Right lobe of liver (tissue), 6 donors: ENCODE measurements around the gene ODF2. TPM values are rescaled to one million over a fixed set of nuclear protein-coding genes. Genes with fewer than 3 reads are reported as not detected.

ENCODE experiments used
- ATAC-seq, 4 donors: fragments of 200-7000 bp; cut with Tn5 transposase; one replicate each; pipeline ENCODE4 v1.9.1; 2020; ENCODE audit warnings: mild to moderate bottlenecking in 4 of 4, moderate library complexity in 4 of 4
- DNase-seq, 3 donors: peaks; one replicate each; pipeline ENCODE4 v3.0.0-alpha.2; 2020
- H3K27ac ChIP-seq, 3 donors: fragments of 200-600 bp; one replicate each; pipeline ENCODE4 v1.8.0; 2022
- H3K27me3 ChIP-seq, 2 donors: fragments of 200-600 bp; one replicate each; pipeline ENCODE4 v1.8.0; 2022
- H3K36me3 ChIP-seq, 4 donors: fragments of 200-600 bp; sonication (generic) in 1 of 4; one replicate each; pipeline versions ENCODE4 v1.5.1 to v1.8.0; 2017 to 2022; ENCODE audit warnings: control low read depth in 1 of 4
- H3K4me1 ChIP-seq, 4 donors: fragments of 200-600 bp; sonication (generic) in 1 of 4; one replicate each; pipeline versions ENCODE4 v1.5.1 to v1.8.0; 2017 to 2022; ENCODE audit warnings: control low read depth in 1 of 4
- H3K4me3 ChIP-seq, 3 donors: fragments of 200-600 bp; one replicate each; pipeline ENCODE4 v1.8.0; 2022
- H3K9me3 ChIP-seq, 4 donors: fragments of 200-600 bp; sonication (generic) in 1 of 4; one replicate each; pipeline versions ENCODE4 v1.5.1 to v1.8.0; 2017 to 2022; ENCODE audit warnings: control low read depth in 1 of 4
- POLR2A ChIP-seq: fragments of 450-650 bp; IDR thresholded peaks from one replicate; pipeline ENCODE4 v1.6.1; 2017; ENCODE audit warnings: antibody characterized with exemption, mild to moderate bottlenecking
- WGBS: methylation state at CpG from one replicate; pipeline ENCODE4 v1.1.6; 2018; ENCODE audit warnings: low coverage, low lambda C conversion rate; ENCODE audit not compliant: insufficient coverage; ENCODE audit errors: missing lambda C conversion rate; 5-methylcytosine and 5-hydroxymethylcytosine counted together
- intact Hi-C, 2 donors: fragments of 100-400 bp; cut with DNase I; formaldehyde crosslinking; loops; one replicate each; pipeline versions ENCODE4 v1.11.2 to v1.14.1; 2022
- total RNA-seq, 6 experiments: library from RNA; depleted of rRNA in 2 of 6; stranded (reverse); fragments of >200 nt in 2 of 6; fragmentation: NEBNext Ultra II Directional in 3 of 6; extraction: Animal tissue kit (Norgen Biotek cat#: 25700) in 3 of 6; gene quantifications; one replicate each; pipeline versions ENCODE4 v1.1.0 to v1.2.4, GENCODE V29; 2016 to 2023
- TF ChIP-seq, protein P1 (sequence below), 4 donors: fragments of 200-600 bp in 3 of 4; fragments of 450-650 bp in 1 of 4; IDR thresholded peaks; one replicate each; pipeline versions ENCODE4 v1.5.1 to v1.8.0; 2016 to 2022; ENCODE audit warnings: antibody characterized with exemption in 4 of 4, mild to moderate bottlenecking in 2 of 4
- donor health status: DM: no; HTN: yes; CAD: no.
- donor health status: DM: no; HTN: no; CAD: no.
- donor health status: DM: no; HTN: no; CAD: no.
- donor health status: DM: no; HTN: yes; CAD: no.
- donor health status: DM: no; HTN: yes; CAD: no.

Gene ODF2
- total RNA-seq, 6 experiments from 2014 or later, result 5.5 to 17.1 (median 10.8) TPM

DNA sequence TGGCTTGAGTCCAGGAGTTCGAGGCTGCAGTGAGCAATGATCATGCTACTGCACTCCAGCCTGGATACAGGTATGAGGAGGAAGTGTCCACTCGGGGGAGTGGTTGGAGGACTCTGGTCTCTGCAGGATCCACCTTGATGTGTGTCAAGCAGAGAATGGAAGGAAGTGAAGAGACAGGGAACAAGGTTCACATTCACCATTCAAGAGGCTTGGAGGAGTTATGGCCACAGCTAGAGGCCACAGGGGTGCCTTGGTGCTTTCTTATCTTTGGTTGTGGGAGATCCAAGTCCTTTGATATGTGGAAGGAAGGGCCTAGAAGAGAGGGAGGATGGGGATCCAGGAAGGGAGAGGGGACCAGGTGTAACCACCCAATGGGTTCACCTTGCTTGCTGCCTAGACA lies 40.5 kb upstream of the ODF2 start:
- Histone ChIP-seq H3K36me3 (no peaks in the 10 kb centered on the region), H3K4me1 (peaks cover 0 to 11% (median 0%) of the 10 kb centered on the region in 4 donors), H3K27ac (no peak overlapping the region), H3K4me3 (no peak overlapping the region), H3K9me3 (no peaks in the 10 kb centered on the region), H3K27me3 (no peaks in the 10 kb centered on the region)
- intact Hi-C loops, result loop anchor here in 1 of 2 donors (10.0 kb wide), 1 partner anchor 50 kb away; no protein-coding TSS in a partner anchor
- TF ChIP-seq POLR2A, result no peak
- TF ChIP-seq, protein P1, sequence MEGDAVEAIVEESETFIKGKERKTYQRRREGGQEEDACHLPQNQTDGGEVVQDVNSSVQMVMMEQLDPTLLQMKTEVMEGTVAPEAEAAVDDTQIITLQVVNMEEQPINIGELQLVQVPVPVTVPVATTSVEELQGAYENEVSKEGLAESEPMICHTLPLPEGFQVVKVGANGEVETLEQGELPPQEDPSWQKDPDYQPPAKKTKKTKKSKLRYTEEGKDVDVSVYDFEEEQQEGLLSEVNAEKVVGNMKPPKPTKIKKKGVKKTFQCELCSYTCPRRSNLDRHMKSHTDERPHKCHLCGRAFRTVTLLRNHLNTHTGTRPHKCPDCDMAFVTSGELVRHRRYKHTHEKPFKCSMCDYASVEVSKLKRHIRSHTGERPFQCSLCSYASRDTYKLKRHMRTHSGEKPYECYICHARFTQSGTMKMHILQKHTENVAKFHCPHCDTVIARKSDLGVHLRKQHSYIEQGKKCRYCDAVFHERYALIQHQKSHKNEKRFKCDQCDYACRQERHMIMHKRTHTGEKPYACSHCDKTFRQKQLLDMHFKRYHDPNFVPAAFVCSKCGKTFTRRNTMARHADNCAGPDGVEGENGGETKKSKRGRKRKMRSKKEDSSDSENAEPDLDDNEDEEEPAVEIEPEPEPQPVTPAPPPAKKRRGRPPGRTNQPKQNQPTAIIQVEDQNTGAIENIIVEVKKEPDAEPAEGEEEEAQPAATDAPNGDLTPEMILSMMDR (IDR thresholded peaks at IDR 0.05), result no peak
- ATAC-seq (no peak), DNase-seq (no peak)
- 48% methylated on average over 2 of the region's 2 CpGs for WGBS

- no peak for TF ChIP-seq POLR2A
- TF ChIP-seq, protein P1 (IDR thresholded peaks at IDR 0.05), result no peak
- intact Hi-C loops, result loop anchor here in 1 of 2 donors (10.0 kb wide), 1 partner anchor 51 kb away; no protein-coding TSS in a partner anchor
- peaks cover 0 to 11% (median 0%) of the 10 kb centered on the region in 4 donors for H3K4me1 ChIP-seq
- DNase-seq (no peak), ATAC-seq (no peak)
- H3K27me3 ChIP-seq, result no peaks in the 10 kb centered on the region
- H3K9me3 ChIP-seq, result no peaks in the 10 kb centered on the region
- 45% methylated on average over 5 of the region's 6 CpGs for WGBS
- no peak overlapping the region for H3K27ac ChIP-seq
- no peaks in the 10 kb centered on the region for H3K36me3 ChIP-seq
- no peak overlapping the region for H3K4me3 ChIP-seq
Measured at GRCh38 chr9:128416014-128416413, 39.8 kb upstream of the ODF2 start.

GRCh38 chr9:128416432-128417019 lies 39.3 kb upstream of the ODF2 start:
- H3K4me3 ChIP-seq, result no peak overlapping the region
- no peak for TF ChIP-seq POLR2A
- TF ChIP-seq, protein P1 (IDR thresholded peaks at IDR 0.05), result no peak
- WGBS, result 36% methylated on average over 6 of the region's 6 CpGs
- no peaks in the 10 kb centered on the region for H3K36me3 ChIP-seq
- no peaks in the 10 kb centered on the region for H3K27me3 ChIP-seq
- no peaks in the 10 kb centered on the region for H3K9me3 ChIP-seq
- no peak overlapping the region for H3K27ac ChIP-seq
- intact Hi-C loops, result loop anchor here in 1 of 2 donors (10.0 kb wide), 1 partner anchor 52 kb away; no protein-coding TSS in a partner anchor
- ATAC-seq, result no peak
- DNase-seq, result no peak
- H3K4me1 ChIP-seq, result peaks cover 0 to 11% (median 0%) of the 10 kb centered on the region in 4 donors

DNA sequence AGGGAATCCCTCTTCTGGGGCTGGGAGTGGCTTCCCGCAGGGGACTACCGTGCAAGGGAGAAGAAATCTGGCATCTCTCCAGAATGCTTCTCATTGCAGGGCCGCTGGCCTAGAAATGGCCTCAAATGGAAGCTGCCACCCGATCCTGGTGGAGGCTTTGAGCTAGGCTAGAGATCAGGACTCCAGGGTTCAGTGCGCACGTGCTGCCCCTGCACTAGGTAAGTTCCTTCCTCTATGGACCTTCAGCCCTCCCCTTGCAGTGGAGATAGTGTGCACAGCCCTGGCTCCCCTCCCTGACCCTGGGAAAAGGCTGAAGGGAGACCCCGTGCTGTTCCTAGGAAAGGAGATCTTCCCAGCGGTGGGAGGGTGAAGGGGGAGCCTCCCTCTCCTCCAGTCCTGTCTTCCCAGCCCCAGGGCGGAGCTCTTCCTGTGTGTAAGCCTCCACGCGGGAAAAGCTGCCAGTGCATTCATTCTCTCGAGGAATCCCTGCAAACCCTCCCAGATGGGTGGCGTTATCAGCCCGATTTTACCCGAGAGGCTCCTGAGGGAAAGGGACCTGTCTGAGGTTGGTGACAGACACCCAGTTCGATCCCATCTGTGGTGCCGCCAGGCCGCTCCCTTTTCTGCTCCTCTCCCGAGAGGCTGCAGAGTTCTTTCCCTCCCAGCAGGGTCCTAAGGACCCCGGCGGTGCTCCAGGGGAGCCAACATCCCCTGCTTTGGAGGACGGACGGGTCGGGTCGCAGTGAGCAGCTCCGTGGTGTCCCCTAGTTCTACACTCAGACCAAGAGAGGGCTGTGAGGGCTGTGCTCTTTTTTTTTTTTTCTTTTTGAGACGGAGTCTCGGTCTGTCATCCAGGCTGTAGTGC lies 36.5 kb upstream of the ODF2 start:
- Histone ChIP-seq H3K27me3 (no peaks in the 10 kb centered on the region), H3K9me3 (no peaks in the 10 kb centered on the region), H3K4me1 (peaks cover 0 to 11% (median 0%) of the 10 kb centered on the region in 4 donors), H3K4me3 (peak overlapping the region in 1 of 3 donors; percentile 77), H3K36me3 (no peaks in the 10 kb centered on the region), H3K27ac (no peak overlapping the region)
- no peak for TF ChIP-seq POLR2A
- TF ChIP-seq, protein P1 (IDR thresholded peaks at IDR 0.05), result no peak
- 3% methylated on average over 11 of the region's 28 CpGs for WGBS
- intact Hi-C loops, result loop anchor here in 1 of 2 donors (10.0 kb wide), 1 partner anchor 54 kb away; no protein-coding TSS in a partner anchor
- ATAC-seq (no peak), DNase-seq (no peak)
